H9 (cell line): ENCODE measurements around the gene KCNIP4. TPM values are rescaled to one million over a fixed set of nuclear protein-coding genes. Genes with fewer than 3 reads are reported as not detected.

Source experiments
- DNase-seq: peaks from one replicate; pipeline ENCODE4 v3.0.0-alpha.2; 2017
- H2AFZ ChIP-seq: one replicate; pipeline ENCODE4 v1.6.1; 2013; ENCODE audit warnings: mild to moderate bottlenecking, low read length, control low read depth, moderate library complexity
- H2AK5ac ChIP-seq: 2 replicates; pipeline ENCODE4 v1.6.1; 2013; ENCODE audit warnings: low read length, control low read depth, mixed read lengths; ENCODE audit not compliant: insufficient read length
- H2BK120ac ChIP-seq: one replicate; pipeline ENCODE4 v1.6.1; 2013; ENCODE audit warnings: low read depth, mild to moderate bottlenecking, low read length, control low read depth, inconsistent platforms; ENCODE audit not compliant: poor library complexity, severe bottlenecking
- H2BK12ac ChIP-seq: 2 replicates; pipeline ENCODE4 v1.6.1; 2013; ENCODE audit warnings: low read length, control low read depth, mixed read lengths, low read depth; ENCODE audit not compliant: insufficient read length
- H2BK15ac ChIP-seq: 2 replicates; pipeline ENCODE4 v1.6.1; 2013; ENCODE audit warnings: low read depth, low read length, control low read depth
- H2BK20ac ChIP-seq: one replicate; pipeline ENCODE4 v1.6.1; 2013; ENCODE audit warnings: low read depth, mild to moderate bottlenecking, low read length, control low read depth, inconsistent platforms; ENCODE audit not compliant: poor library complexity, severe bottlenecking
- H2BK5ac ChIP-seq: 2 replicates; pipeline ENCODE4 v1.6.1; 2013; ENCODE audit warnings: low read length, control low read depth, mixed read lengths; ENCODE audit not compliant: insufficient read length
- H3K14ac ChIP-seq: 2 replicates; pipeline ENCODE4 v1.6.1; 2013; ENCODE audit warnings: low read length, control low read depth; ENCODE audit not compliant: insufficient read depth
- H3K18ac ChIP-seq: 2 replicates; pipeline ENCODE4 v1.6.1; 2013; ENCODE audit warnings: low read depth, mild to moderate bottlenecking, mixed read lengths, low read length, control low read depth; ENCODE audit not compliant: insufficient read length
- H3K23ac ChIP-seq: 2 replicates; pipeline ENCODE4 v1.6.1; 2013; ENCODE audit warnings: low read length, control low read depth, mixed read lengths, low read depth; ENCODE audit not compliant: insufficient read length
- H3K23me2 ChIP-seq: 2 replicates; pipeline ENCODE4 v1.6.1; 2013; ENCODE audit warnings: low read depth, mild to moderate bottlenecking, mixed read lengths, low read length, control low read depth; ENCODE audit not compliant: insufficient read length, poor library complexity, severe bottlenecking
- H3K27ac ChIP-seq: 2 replicates; pipeline ENCODE4 v1.5.1; 2013; ENCODE audit warnings: low read length, control low read depth, mixed read lengths, low read depth; ENCODE audit not compliant: insufficient read length
- H3K27me3 ChIP-seq: 2 replicates; pipeline ENCODE4 v1.6.1; 2013; ENCODE audit warnings: low read length, control low read depth, inconsistent platforms; ENCODE audit not compliant: insufficient read depth
- H3K4ac ChIP-seq: 2 replicates; pipeline ENCODE4 v1.6.1; 2013; ENCODE audit warnings: low read depth, mild to moderate bottlenecking, control low read depth, inconsistent platforms, low read length, moderate library complexity
- H3K4me1 ChIP-seq: 2 replicates; pipeline ENCODE4 v1.6.1; 2013; ENCODE audit warnings: low read length, control low read depth, inconsistent platforms; ENCODE audit not compliant: insufficient read depth
- H3K4me2 ChIP-seq: 2 replicates; pipeline ENCODE4 v1.6.1; 2013; ENCODE audit warnings: low read length, control low read depth, mixed read lengths; ENCODE audit not compliant: insufficient read length, insufficient read depth
- H3K56ac ChIP-seq: 2 replicates; pipeline ENCODE4 v1.6.1; 2013; ENCODE audit warnings: low read depth, mild to moderate bottlenecking, mixed read lengths, low read length, control low read depth; ENCODE audit not compliant: insufficient read length
- H3K79me1 ChIP-seq: 2 replicates; pipeline ENCODE4 v1.6.1; 2013; ENCODE audit warnings: low read depth, mild to moderate bottlenecking, moderate library complexity, low read length, control low read depth, inconsistent platforms; ENCODE audit not compliant: insufficient read depth, poor library complexity, severe bottlenecking
- H3K79me2 ChIP-seq: 2 replicates; pipeline ENCODE4 v1.6.1; 2013; ENCODE audit warnings: low read length, control low read depth, inconsistent platforms; ENCODE audit not compliant: insufficient read depth
- H3K9ac ChIP-seq: 2 replicates; pipeline ENCODE4 v1.6.1; 2013; ENCODE audit warnings: low read length, control low read depth, mixed read lengths; ENCODE audit not compliant: insufficient read length; ENCODE audit errors: extremely low read depth
- H3K9me3 ChIP-seq: one replicate; pipeline ENCODE4 v1.6.1; 2013; ENCODE audit warnings: low read depth, low read length, inconsistent platforms; ENCODE audit not compliant: control insufficient read depth
- H3T11ph ChIP-seq: one replicate; pipeline ENCODE4 v1.6.1; 2013; ENCODE audit warnings: mild to moderate bottlenecking, low read length, control low read depth, inconsistent platforms
- H4K20me1 ChIP-seq: one replicate; pipeline ENCODE4 v1.6.1; 2013; ENCODE audit not compliant: control insufficient read depth, insufficient read length, insufficient read depth
- H4K5ac ChIP-seq: 2 replicates; pipeline ENCODE4 v1.6.1; 2013; ENCODE audit warnings: low read depth, mild to moderate bottlenecking, mixed read lengths, low read length, control low read depth; ENCODE audit not compliant: insufficient read length
- H4K8ac ChIP-seq: replicated peaks from 2 replicates; pipeline ENCODE4 v1.6.1; 2013; ENCODE audit warnings: low read length, control low read depth, mixed read lengths, low read depth; ENCODE audit not compliant: insufficient read length
- H4K91ac ChIP-seq: 2 replicates; pipeline ENCODE4 v1.6.1; 2013; ENCODE audit warnings: low read depth, mild to moderate bottlenecking, moderate library complexity, mixed read lengths, low read length, control low read depth; ENCODE audit not compliant: insufficient read length
- H3K27ac Mint-ChIP-seq, 3 experiments: 2 replicates in 2 of 3; 3 replicates in 1 of 3; pipeline ENCODE4 v1.8.0; 2020 to 2021; ENCODE audit warnings: mixed read lengths in 3 of 3, mild to moderate bottlenecking in 1 of 3, moderate library complexity in 1 of 3
- H3K27me3 Mint-ChIP-seq: 2 replicates; pipeline ENCODE4 v1.8.0; 2021; ENCODE audit warnings: low read depth, mild to moderate bottlenecking, moderate library complexity, mixed read lengths
- H3K36me3 Mint-ChIP-seq, 3 experiments: 2 replicates in 2 of 3; 3 replicates in 1 of 3; pipeline ENCODE4 v1.8.0; 2020 to 2021; ENCODE audit warnings: low read depth in 3 of 3, mixed read lengths in 3 of 3; ENCODE audit not compliant: insufficient read depth in 1 of 3
- H3K4me1 Mint-ChIP-seq, 2 experiments: 2 replicates each; pipeline ENCODE4 v1.8.0; 2020; ENCODE audit warnings: mixed read lengths in 2 of 2
- H3K4me3 Mint-ChIP-seq, 2 experiments: 2 replicates in 1 of 2; 3 replicates in 1 of 2; pipeline ENCODE4 v1.8.0; 2020 to 2021; ENCODE audit warnings: mild to moderate bottlenecking in 2 of 2, mixed read lengths in 2 of 2, moderate library complexity in 1 of 2
- H3K9me3 Mint-ChIP-seq, 2 experiments: 2 replicates in 1 of 2; 3 replicates in 1 of 2; pipeline ENCODE4 v1.8.0; 2020; ENCODE audit warnings: mild to moderate bottlenecking in 2 of 2, mixed read lengths in 2 of 2, moderate library complexity in 1 of 2
- WGBS: extraction: QIAGEN DNeasy Blood & Tissue Kit; methylation state at CpG from one replicate; pipeline ENCODE4 v1.1.7; 2013; ENCODE audit warnings: missing lambda C conversion rate, low lambda C conversion rate, mixed read lengths; ENCODE audit not compliant: insufficient read length; ENCODE audit errors: extremely low coverage; 5-methylcytosine and 5-hydroxymethylcytosine counted together
- total RNA-seq: library from RNA; stranded (reverse); gene quantifications from 2 replicates; pipeline ENCODE4 v1.2.1, GENCODE V29; 2021
- TF ChIP-seq, protein P1 (sequence below): fragments of 200-600 bp; sonication (generic); conservative IDR thresholded peaks from 3 replicates; pipeline ENCODE4 v1.8.0; 2021; ENCODE audit warnings: antibody characterized with exemption, mild to moderate bottlenecking

The KCNIP4 gene
- total RNA-seq, 1 experiment from 2014 or later: not detected

DNA sequence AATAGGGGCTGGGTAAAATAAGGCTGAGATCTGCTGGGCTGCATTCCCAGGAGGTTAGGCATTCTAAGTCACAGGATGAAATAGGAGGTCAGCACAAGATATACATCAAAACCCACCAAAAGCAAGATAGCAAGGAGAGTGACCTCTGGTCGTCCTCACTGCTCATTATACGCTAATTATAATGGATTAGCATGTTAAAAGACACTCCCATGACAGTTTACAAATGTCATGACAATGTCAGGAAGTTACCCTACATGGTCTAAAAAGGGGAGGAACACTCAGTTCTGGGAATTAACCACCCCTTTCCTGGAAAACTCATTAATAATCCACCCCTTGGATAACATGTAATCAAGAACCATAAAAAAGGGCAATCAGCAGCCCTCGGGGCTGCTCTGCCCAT, 403.6 kb downstream of the KCNIP4 start:
- Histone ChIP-seq H3K9ac (no peak overlapping the region), H3K9me3 (no peaks in the 10 kb centered on the region), H2AK5ac (no peak overlapping the region), H2BK20ac (no peak overlapping the region), H3K27ac (no peak overlapping the region), H3K4me1 (peaks cover 3% of the 10 kb centered on the region; the same call in 1 of the 2 replicates), H4K8ac (no peak overlapping the region), H2BK5ac (no peak overlapping the region), H3K79me1 (no peaks in the 10 kb centered on the region), H3K23me2 (no peaks in the 10 kb centered on the region), H4K91ac (no peak overlapping the region), H2BK12ac (no peak overlapping the region), H3K14ac (no peak overlapping the region), H4K20me1 (no peaks in the 10 kb centered on the region), H3K4ac (no peak overlapping the region), H3K18ac (no peak overlapping the region), H3K79me2 (no peaks in the 10 kb centered on the region), H4K5ac (no peak overlapping the region), H2BK120ac (no peak overlapping the region), H3K56ac (no peak overlapping the region), H3K23ac (no peak overlapping the region), H3T11ph (no peak overlapping the region), H2AFZ (no peak overlapping the region), H3K4me2 (no peak overlapping the region), H2BK15ac (no peak overlapping the region), H3K27me3 (no peaks in the 10 kb centered on the region; the same call in 1 of the 2 replicates)
- no CpG with 5 or more reads among the region's 3 CpGs for WGBS
- Mint-ChIP-seq H3K4me3 (no peak overlapping the region), H3K27me3 (peaks cover 37% of the 10 kb centered on the region), H3K4me1 (peaks cover 19 to 24% of the 10 kb centered on the region in 2 experiments), H3K27ac (peak overlapping the region in 1 of 3 experiments; percentile 82; a peak in 1 of 7 replicates), H3K36me3 (peaks cover 0 to 5% (median 3%) of the 10 kb centered on the region in 3 experiments; a peak in 4 of 7 replicates), H3K9me3 (peaks cover 9 to 16% of the 10 kb centered on the region in 2 experiments)
- no peak for DNase-seq
- TF ChIP-seq, protein P1, sequence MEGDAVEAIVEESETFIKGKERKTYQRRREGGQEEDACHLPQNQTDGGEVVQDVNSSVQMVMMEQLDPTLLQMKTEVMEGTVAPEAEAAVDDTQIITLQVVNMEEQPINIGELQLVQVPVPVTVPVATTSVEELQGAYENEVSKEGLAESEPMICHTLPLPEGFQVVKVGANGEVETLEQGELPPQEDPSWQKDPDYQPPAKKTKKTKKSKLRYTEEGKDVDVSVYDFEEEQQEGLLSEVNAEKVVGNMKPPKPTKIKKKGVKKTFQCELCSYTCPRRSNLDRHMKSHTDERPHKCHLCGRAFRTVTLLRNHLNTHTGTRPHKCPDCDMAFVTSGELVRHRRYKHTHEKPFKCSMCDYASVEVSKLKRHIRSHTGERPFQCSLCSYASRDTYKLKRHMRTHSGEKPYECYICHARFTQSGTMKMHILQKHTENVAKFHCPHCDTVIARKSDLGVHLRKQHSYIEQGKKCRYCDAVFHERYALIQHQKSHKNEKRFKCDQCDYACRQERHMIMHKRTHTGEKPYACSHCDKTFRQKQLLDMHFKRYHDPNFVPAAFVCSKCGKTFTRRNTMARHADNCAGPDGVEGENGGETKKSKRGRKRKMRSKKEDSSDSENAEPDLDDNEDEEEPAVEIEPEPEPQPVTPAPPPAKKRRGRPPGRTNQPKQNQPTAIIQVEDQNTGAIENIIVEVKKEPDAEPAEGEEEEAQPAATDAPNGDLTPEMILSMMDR: no peak
